Gastroesophageal sphincter (tissue), 3 donors: ENCODE data around the gene UBR7.
"Not testable (repeated sequence)": the region's sequence is repeated elsewhere in the genome, so short reads cannot be mapped to it uniquely, and the experiment has no call there.

ENCODE experiments used
- CTCF ChIP-seq, 4 experiments: fragments of 200-600 bp in 2 of 4; fragments of 450-650 bp in 2 of 4; sonication (generic) in 1 of 4; IDR thresholded peaks; one replicate each; pipeline ENCODE4 v1.5.1; 2017 to 2019; ENCODE audit warnings: antibody characterized with exemption in 4 of 4, mild to moderate bottlenecking in 2 of 4, moderate library complexity in 2 of 4
- POLR2A ChIP-seq, 2 donors: fragments of 450-650 bp; IDR thresholded peaks; one replicate each; pipeline ENCODE4 v1.6.1; 2017; ENCODE audit warnings: antibody characterized with exemption in 2 of 2, mild to moderate bottlenecking in 2 of 2, moderate library complexity in 1 of 2

- TF ChIP-seq POLR2A, CTCF (IDR thresholded peaks at IDR 0.05): not testable (repeated sequence)
These were observed 32.3 kb upstream of the UBR7 start for GRCh38 chr14:93174731-93175130.
